ENCODE results near the gene TAF11L13.

Gene TAF11L13

GRCh38 chr5:17678751-17679324 is 47.0 kb downstream of the TAF11L13 start:
- no peaks in the 10 kb centered on the region for H3K36me3 ChIP-seq (ENCODE audit: control insufficient read depth, insufficient read depth, low read length)
- no peak overlapping the region for H3K4me2 ChIP-seq (ENCODE audit: low read length)
- H3K27me3 ChIP-seq (ENCODE audit: control insufficient read depth, insufficient read depth, low read length): no peaks in the 10 kb centered on the region
- no peaks in the 10 kb centered on the region for H3K9me3 ChIP-seq (ENCODE audit: control insufficient read depth, low read length)
- H3K27ac ChIP-seq: no peak overlapping the region
- no peaks in the 10 kb centered on the region for H3K79me2 ChIP-seq
- H3K4me3 ChIP-seq (ENCODE audit: low read depth, low read length): no peak overlapping the region
- H3K9ac ChIP-seq: no peak overlapping the region
- H3K4me1 ChIP-seq: no peaks in the 10 kb centered on the region
- no peak overlapping the region for H2AFZ ChIP-seq
- TF ChIP-seq CTCF (IDR thresholded peaks at IDR 0.05): no peak

- no peaks in the 10 kb centered on the region for H3K79me2 ChIP-seq
- no peaks in the 10 kb centered on the region for H3K27me3 ChIP-seq (ENCODE audit: control insufficient read depth, insufficient read depth, low read length)
- no peak overlapping the region for H3K4me2 ChIP-seq (ENCODE audit: low read length)
- no peak overlapping the region for H3K27ac ChIP-seq
- no peaks in the 10 kb centered on the region for H3K4me1 ChIP-seq
- no peak overlapping the region for H2AFZ ChIP-seq
- TF ChIP-seq CTCF (IDR thresholded peaks at IDR 0.05): no peak
- no peaks in the 10 kb centered on the region for H3K9me3 ChIP-seq (ENCODE audit: control insufficient read depth, low read length)
- no peak overlapping the region for H3K9ac ChIP-seq
- no peak overlapping the region for H3K4me3 ChIP-seq (ENCODE audit: low read depth, low read length)
- H3K36me3 ChIP-seq (ENCODE audit: control insufficient read depth, insufficient read depth, low read length): no peaks in the 10 kb centered on the region
Observed at GRCh38 chr5:17679597-17680203, 47.8 kb downstream of the TAF11L13 start.

- H3K9me3 ChIP-seq (ENCODE audit: control insufficient read depth, low read length): no peaks in the 10 kb centered on the region
- no peak overlapping the region for H2AFZ ChIP-seq
- no peaks in the 10 kb centered on the region for H3K27me3 ChIP-seq (ENCODE audit: control insufficient read depth, insufficient read depth, low read length)
- no peaks in the 10 kb centered on the region for H3K79me2 ChIP-seq
- H3K36me3 ChIP-seq (ENCODE audit: control insufficient read depth, insufficient read depth, low read length): no peaks in the 10 kb centered on the region
- no peak overlapping the region for H3K4me3 ChIP-seq (ENCODE audit: low read depth, low read length)
- H3K9ac ChIP-seq: no peak overlapping the region
- no peak overlapping the region for H3K27ac ChIP-seq
- no peaks in the 10 kb centered on the region for H3K4me1 ChIP-seq
- no peak for TF ChIP-seq CTCF (IDR thresholded peaks at IDR 0.05)
- no peak overlapping the region for H3K4me2 ChIP-seq (ENCODE audit: low read length)
Observed at GRCh38 chr5:17680737-17681136, 48.8 kb downstream of the TAF11L13 start.
